GM06990 (cell line): ENCODE data around the gene CACNA1C.

Experiments
- DNase-seq: peaks from one replicate; pipeline ENCODE4 v3.0.0-alpha.2; 2011; ENCODE audit not compliant: insufficient read length; ENCODE audit errors: extremely low read depth
- H3K27me3 ChIP-seq: replicated peaks from 2 replicates; pipeline ENCODE4 v1.6.0; 2011; ENCODE audit warnings: low read length; ENCODE audit not compliant: control insufficient read depth, insufficient read depth
- H3K36me3 ChIP-seq: 2 replicates; pipeline ENCODE4 v1.5.1; 2011; ENCODE audit warnings: low read length; ENCODE audit not compliant: control insufficient read depth, insufficient read depth
- H3K4me3 ChIP-seq: replicated peaks from 2 replicates; pipeline ENCODE4 v1.5.1; 2011; ENCODE audit warnings: low read depth, mild to moderate bottlenecking, control low read depth, low read length
- TF ChIP-seq, protein P1 (sequence below): IDR thresholded peaks from 2 replicates; pipeline ENCODE4 v1.5.1; 2011; ENCODE audit warnings: low read length, control low read depth, mild to moderate bottlenecking, inconsistent platforms; ENCODE audit not compliant: insufficient read depth, poor library complexity, severe bottlenecking

Gene CACNA1C

DNA sequence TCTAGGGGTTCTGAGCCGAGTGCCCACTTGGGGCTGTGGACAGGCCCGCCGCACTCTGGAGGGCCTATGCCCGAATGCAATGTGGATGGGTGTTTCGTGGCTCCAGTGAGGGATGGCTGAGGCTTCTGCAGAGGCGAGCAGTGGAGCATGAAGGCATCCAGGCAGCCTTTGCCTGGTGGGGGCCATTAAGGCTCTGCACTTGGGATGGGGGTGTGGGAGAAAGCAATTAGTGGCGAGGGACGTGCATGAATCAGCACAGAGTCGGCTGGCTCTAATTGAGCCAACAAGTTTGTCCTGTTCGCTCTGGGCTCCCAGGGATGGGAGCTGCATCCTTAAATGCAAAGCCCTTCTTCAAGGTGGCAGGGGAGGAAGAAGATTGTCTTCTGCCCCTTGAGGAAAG lies 395.1 kb downstream of the CACNA1C start:
- no peaks in the 10 kb centered on the region for H3K36me3 ChIP-seq
- TF ChIP-seq, protein P1, sequence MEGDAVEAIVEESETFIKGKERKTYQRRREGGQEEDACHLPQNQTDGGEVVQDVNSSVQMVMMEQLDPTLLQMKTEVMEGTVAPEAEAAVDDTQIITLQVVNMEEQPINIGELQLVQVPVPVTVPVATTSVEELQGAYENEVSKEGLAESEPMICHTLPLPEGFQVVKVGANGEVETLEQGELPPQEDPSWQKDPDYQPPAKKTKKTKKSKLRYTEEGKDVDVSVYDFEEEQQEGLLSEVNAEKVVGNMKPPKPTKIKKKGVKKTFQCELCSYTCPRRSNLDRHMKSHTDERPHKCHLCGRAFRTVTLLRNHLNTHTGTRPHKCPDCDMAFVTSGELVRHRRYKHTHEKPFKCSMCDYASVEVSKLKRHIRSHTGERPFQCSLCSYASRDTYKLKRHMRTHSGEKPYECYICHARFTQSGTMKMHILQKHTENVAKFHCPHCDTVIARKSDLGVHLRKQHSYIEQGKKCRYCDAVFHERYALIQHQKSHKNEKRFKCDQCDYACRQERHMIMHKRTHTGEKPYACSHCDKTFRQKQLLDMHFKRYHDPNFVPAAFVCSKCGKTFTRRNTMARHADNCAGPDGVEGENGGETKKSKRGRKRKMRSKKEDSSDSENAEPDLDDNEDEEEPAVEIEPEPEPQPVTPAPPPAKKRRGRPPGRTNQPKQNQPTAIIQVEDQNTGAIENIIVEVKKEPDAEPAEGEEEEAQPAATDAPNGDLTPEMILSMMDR = no peak
- no peak for DNase-seq
- peaks cover 2% of the 10 kb centered on the region for H3K27me3 ChIP-seq
- H3K4me3 ChIP-seq = no peak overlapping the region

DNA sequence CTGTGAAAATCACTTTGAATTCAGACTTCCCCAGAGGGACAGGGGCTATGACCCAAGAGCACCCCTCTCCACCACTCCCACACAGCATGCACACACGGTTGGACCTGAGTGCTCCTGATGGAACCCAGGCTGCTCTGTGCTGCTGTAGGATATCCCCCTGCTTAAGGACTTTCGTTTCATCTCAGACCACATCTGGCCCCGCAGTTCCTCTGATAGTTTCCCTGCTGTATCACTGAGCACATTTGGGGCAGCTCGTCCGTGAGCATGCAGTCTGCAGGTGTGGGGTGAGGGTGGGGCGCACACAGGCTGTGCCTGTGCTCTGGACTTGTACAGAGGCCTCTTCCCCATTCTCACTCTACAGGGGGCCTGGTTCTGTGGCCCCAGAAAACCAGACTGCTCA lies 396.8 kb downstream of the CACNA1C start:
- DNase-seq = no peak
- TF ChIP-seq, protein P1 = no peak
- no peak overlapping the region for H3K4me3 ChIP-seq
- H3K27me3 ChIP-seq = peaks cover 2% of the 10 kb centered on the region
- no peaks in the 10 kb centered on the region for H3K36me3 ChIP-seq

DNA sequence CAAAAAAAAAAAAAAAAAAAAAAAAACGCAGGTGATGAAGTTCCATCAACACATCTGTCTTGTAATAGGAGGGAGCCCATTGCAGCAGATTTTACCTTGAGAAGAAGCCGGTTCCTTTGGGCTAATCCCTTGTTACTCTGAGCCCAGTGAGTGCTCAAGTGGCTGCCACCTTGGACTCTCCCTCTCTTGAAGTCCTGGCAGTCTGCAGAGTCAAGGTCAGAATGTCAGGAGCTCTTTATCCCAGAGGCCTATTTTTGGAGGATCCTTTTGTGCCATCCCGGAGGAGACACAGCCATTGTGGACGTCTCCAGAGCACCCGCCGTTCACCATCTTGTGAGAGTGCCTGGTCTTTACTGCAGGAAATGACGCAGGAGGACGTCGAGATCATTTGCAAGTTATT lies 397.8 kb downstream of the CACNA1C start:
- TF ChIP-seq, protein P1 = no peak
- Histone ChIP-seq H3K36me3 (no peaks in the 10 kb centered on the region), H3K27me3 (peaks cover 2% of the 10 kb centered on the region), H3K4me3 (no peak overlapping the region)
- no peak for DNase-seq

DNA sequence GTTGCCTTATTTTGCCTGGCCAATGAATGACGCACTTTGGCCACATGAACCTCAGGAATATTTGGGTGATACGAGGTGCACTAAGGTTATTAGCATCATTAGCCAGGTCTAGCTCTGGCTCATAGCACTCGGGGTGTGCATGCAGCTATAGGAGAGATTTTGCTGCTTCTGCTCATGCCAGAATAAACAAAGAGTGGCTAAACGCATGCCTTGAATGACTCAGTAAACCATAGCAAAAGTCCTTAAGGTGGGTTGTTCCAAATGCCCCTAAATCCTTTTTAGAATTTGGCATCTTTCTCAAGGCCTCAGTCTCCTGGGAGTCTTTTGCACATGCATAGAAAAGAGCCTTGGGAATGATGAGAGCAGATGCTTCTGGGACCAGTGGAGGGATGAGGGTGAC lies 398.2 kb downstream of the CACNA1C start:
- TF ChIP-seq, protein P1 = no peak
- DNase-seq = no peak
- H3K27me3 ChIP-seq = peaks cover 2% of the 10 kb centered on the region
- H3K36me3 ChIP-seq = no peaks in the 10 kb centered on the region
- no peak overlapping the region for H3K4me3 ChIP-seq

DNA sequence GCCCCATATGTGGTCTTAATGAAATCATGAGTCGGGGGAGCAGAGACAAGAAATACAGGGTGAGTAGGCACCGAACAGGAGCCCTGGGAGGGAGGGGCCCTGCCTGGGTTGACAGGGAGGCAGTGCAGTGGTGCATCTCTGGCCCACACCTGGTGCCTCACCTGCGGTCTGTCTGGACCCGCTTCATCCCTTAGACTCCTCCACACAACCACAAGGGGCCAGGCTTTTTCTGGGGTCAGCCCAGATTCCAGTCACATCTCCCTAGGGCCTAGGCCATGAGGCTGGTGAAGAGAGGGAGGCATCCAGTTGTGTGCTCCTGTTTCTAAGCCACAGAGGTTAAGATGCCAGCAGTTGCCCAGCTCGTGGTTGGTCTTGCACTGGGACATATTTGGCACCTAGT lies 398.7 kb downstream of the CACNA1C start:
- H3K36me3 ChIP-seq = no peaks in the 10 kb centered on the region
- H3K4me3 ChIP-seq = no peak overlapping the region
- TF ChIP-seq, protein P1 = no peak
- no peak for DNase-seq
- peaks cover 2% of the 10 kb centered on the region for H3K27me3 ChIP-seq

DNA sequence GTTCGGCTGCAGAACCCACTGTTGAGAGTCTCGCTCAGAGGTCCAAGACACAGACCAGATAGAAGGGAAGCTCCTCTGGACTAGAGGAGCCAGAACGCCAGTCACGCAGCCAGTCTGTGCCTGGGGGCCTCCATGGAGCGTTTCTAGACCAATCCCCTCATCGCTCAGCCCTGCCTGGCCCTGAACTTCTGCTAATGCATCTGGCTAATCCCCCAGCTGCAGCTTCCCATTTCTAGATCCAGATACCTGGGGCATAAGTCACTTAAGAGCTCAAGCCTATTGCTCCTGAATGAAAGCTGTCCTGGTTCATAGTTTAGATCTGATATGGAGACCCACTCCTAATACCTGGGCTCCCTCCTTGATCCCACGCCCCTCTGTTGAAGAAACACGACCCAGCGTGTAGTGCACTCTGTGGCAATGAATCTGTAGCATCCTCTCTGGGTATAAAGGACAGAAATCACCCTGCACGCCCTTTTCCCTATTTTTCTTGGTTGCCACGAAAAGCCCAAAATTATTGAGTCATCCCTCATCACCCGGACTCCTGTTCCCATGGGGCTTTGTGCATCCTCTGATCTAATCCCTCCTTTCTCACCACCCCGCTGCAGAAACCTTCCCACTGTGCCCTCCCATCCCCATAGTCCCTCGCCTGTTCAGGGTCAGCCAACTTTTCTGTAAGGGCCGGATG lies 400.4 kb downstream of the CACNA1C start:
- no peak overlapping the region for H3K4me3 ChIP-seq
- H3K27me3 ChIP-seq = peaks cover 2% of the 10 kb centered on the region
- H3K36me3 ChIP-seq = no peaks in the 10 kb centered on the region
- no peak for DNase-seq
- TF ChIP-seq, protein P1 = no peak
